Keratinocyte (primary cell): Measurements from ENCODE around the gene ACVR1.

Source experiments
- CTCF ChIP-seq, 3 experiments: IDR thresholded peaks in 1 of 3; conservative IDR thresholded peaks in 1 of 3; optimal IDR thresholded peaks in 1 of 3; 2 replicates in 2 of 3; 3 replicates in 1 of 3; pipeline versions ENCODE3 to v1.5.1; 2011; ENCODE audit warnings: low read length in 3 of 3, mild to moderate bottlenecking in 3 of 3, moderate library complexity in 2 of 3, control low read depth in 1 of 3, inconsistent platforms in 1 of 3; ENCODE audit not compliant: insufficient read depth in 2 of 3; ENCODE audit errors: extremely low read depth in 1 of 3
- EZH2 ChIP-seq: IDR thresholded peaks from one replicate; pipeline ENCODE4 v1.6.1; 2012; ENCODE audit warnings: inconsistent platforms, mild to moderate bottlenecking, low read length, moderate library complexity

DNA sequence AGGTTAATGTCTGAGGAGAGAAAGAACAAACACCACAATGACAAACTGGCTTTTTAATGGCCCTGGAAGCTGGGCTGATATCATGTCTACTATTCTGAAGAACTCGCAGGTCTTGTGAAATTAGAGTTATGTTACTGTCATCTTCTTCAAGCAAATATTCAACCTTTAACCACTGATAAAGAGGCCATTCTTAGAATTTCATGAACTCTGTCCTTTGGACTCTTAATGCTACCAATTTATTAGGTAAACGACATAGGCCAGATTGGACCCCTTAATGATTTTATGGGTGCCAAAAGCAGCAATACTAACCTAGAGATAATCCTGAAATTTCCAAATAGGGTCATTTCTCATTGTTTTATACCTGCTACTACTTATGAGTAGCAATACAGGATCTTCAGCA lies 138.5 kb downstream of the ACVR1 start:
- TF ChIP-seq CTCF (optimal IDR thresholded peaks at IDR 0.05 in 1 of 3, IDR thresholded peaks at IDR 0.05 in 1 of 3, conservative IDR thresholded peaks at IDR 0.05 in 1 of 3; ENCODE audit: extremely low read depth in 1 of 3, insufficient read depth in 2 of 3, low read length in 3 of 3) (no peak), EZH2 (no peak)
